ENCODE results near the gene FYCO1. TPM values are rescaled to one million over a fixed set of nuclear protein-coding genes. Genes with fewer than 3 reads are reported as not detected.

FYCO1 gene
- total and polyA plus RNA-seq, 2 of the 13 experiments (the other 11 are each of a cell fraction or from before 2014, with no cell fraction given), result 2.7 to 4.2 TPM

- TF ChIP-seq ZBTB10 (CRISPR knock-in tag; IDR thresholded peaks at IDR 0.05; ENCODE audit: borderline replicate concordance) (no peak), ZSCAN20 (CRISPR knock-in tag; IDR thresholded peaks at IDR 0.05; ENCODE audit: borderline replicate concordance) (no peak), PPARG (CRISPR knock-in tag; conservative IDR thresholded peaks at IDR 0.05) (no peak), ZFP36L1 (CRISPR knock-in tag; IDR thresholded peaks at IDR 0.05) (no peak), TFAP4 (IDR thresholded peaks at IDR 0.05; ENCODE audit: borderline replicate concordance, low read depth) (no peak), CHD4 (IDR thresholded peaks at IDR 0.05; ENCODE audit: borderline replicate concordance, low read length) (no peak), SIN3A (IDR thresholded peaks at IDR 0.05; ENCODE audit: borderline replicate concordance, low read depth, low read length) (no peak)
Observed at GRCh38 chr3:46029953-46030543, 34.4 kb upstream of the FYCO1 start (continued).

- intact Hi-C loops (cut with micrococcal nuclease; ENCODE audit: unreplicated experiment) (no loop called here), in situ Hi-C loops (cut with HindIII; ENCODE audit: extremely low pct_ligation_motif_present, low pct_unique_long_range_greater_than_20kb) (no loop called here)
- Histone ChIP-seq H3K4me1 (ENCODE audit: insufficient read depth, low read length) (peaks cover 17% of the 10 kb centered on the region), H3K27ac (ENCODE audit: extremely low read length, insufficient read depth, low read length) (no peak overlapping the region), H3K9me3 (ENCODE audit: low read length) (peaks cover 7% of the 10 kb centered on the region), H3K79me2 (ENCODE audit: insufficient read depth, low read length) (no peaks in the 10 kb centered on the region), H2AFZ (ENCODE audit: low read length) (no peak overlapping the region), H3K4me3 (replicated peaks in 1 of 3; ENCODE audit: insufficient read depth in 1 of 3, low read depth in 2 of 3, low read length in 3 of 3) (no peak overlapping the region), H3K27me3 (ENCODE audit: control insufficient read depth in 1 of 2, insufficient read depth in 2 of 2, low read length in 2 of 2) (no peaks in the 10 kb centered on the region), H3K4me2 (ENCODE audit: low read depth, low read length) (no peak overlapping the region), H3K9ac (ENCODE audit: insufficient read depth, low read depth, low read length) (no peak overlapping the region), H4K20me1 (ENCODE audit: insufficient read depth, low read length) (no peaks in the 10 kb centered on the region), H3K36me3 (replicated peaks in 1 of 2; ENCODE audit: control insufficient read depth in 1 of 2, insufficient read depth in 2 of 2, low read length in 2 of 2) (no peaks in the 10 kb centered on the region)
- no TSS peak for BruUV-seq (replicated peaks)
- CTCF ChIA-PET (ENCODE audit: low intra/inter-chr PET ratio, low total read pairs), result no interaction called here
- no peak for FAIRE-seq
- POLR2A ChIA-PET, result no interaction called here
- WGBS (ENCODE audit: low lambda C conversion rate), result 20% methylated on average over 6 of the region's 6 CpGs
- DNase-seq (ENCODE audit: low spot score), result no peak
- ATAC-seq, result no peak
- TF ChIP-seq ZNF513 (CRISPR knock-in tag; conservative IDR thresholded peaks at IDR 0.05), result no peak
- no peak for TF ChIP-seq CREB3 (CRISPR knock-in tag; IDR thresholded peaks at IDR 0.05)
- TF ChIP-seq PBX3 (CRISPR knock-in tag; IDR thresholded peaks at IDR 0.05; ENCODE audit: borderline replicate concordance), result no peak
- TF ChIP-seq DNMT3B (CRISPR knock-in tag; conservative IDR thresholded peaks at IDR 0.05), result no peak
- TF ChIP-seq POLR2A (IDR thresholded peaks at IDR 0.05; ENCODE audit: insufficient read depth in 1 of 2, low read depth in 2 of 2, low read length in 2 of 2), result no peak
- no peak for TF ChIP-seq HMG20B (CRISPR knock-in tag; conservative IDR thresholded peaks at IDR 0.05)
- TF ChIP-seq TARDBP (CRISPR knock-in tag; IDR thresholded peaks at IDR 0.05), result no peak
- no peak for TF ChIP-seq THAP11 (CRISPR knock-in tag; IDR thresholded peaks at IDR 0.05)
- no peak for TF ChIP-seq RCOR2 (CRISPR knock-in tag; IDR thresholded peaks at IDR 0.05)
- TF ChIP-seq BHLHE40 (IDR thresholded peaks at IDR 0.05; ENCODE audit: low read length), result no peak
Observed at GRCh38 chr3:46027736-46028397, 32.2 kb upstream of the FYCO1 start.

Measured in HepG2 (cell line).